ENCODE results near the gene C5orf47.

- TF ChIP-seq POLR2A (IDR thresholded peaks at IDR 0.05) (no peak), CTCF (IDR thresholded peaks at IDR 0.05 in 8 of 11, conservative IDR thresholded peaks at IDR 0.05 in 3 of 11) (no peak), POLR2AphosphoS5 (IDR thresholded peaks at IDR 0.05) (no peak)
Measured at GRCh38 chr5:173972607-173972924, 16.4 kb upstream of the C5orf47 start.

All from spleen (tissue), 7 donors.